22Rv1 (cell line): ENCODE data around the gene PPP1R37.

ENCODE experiments used
- CTCF ChIP-seq: fragments of 450-650 bp; IDR thresholded peaks from 2 replicates; pipeline ENCODE4 v1.5.1; 2017; ENCODE audit warnings: mild to moderate bottlenecking
- ZFX ChIP-seq: fragments of 450-650 bp; IDR thresholded peaks from 2 replicates; pipeline ENCODE4 v1.6.1; 2017; ENCODE audit warnings: antibody characterized with exemption, borderline replicate concordance

DNA sequence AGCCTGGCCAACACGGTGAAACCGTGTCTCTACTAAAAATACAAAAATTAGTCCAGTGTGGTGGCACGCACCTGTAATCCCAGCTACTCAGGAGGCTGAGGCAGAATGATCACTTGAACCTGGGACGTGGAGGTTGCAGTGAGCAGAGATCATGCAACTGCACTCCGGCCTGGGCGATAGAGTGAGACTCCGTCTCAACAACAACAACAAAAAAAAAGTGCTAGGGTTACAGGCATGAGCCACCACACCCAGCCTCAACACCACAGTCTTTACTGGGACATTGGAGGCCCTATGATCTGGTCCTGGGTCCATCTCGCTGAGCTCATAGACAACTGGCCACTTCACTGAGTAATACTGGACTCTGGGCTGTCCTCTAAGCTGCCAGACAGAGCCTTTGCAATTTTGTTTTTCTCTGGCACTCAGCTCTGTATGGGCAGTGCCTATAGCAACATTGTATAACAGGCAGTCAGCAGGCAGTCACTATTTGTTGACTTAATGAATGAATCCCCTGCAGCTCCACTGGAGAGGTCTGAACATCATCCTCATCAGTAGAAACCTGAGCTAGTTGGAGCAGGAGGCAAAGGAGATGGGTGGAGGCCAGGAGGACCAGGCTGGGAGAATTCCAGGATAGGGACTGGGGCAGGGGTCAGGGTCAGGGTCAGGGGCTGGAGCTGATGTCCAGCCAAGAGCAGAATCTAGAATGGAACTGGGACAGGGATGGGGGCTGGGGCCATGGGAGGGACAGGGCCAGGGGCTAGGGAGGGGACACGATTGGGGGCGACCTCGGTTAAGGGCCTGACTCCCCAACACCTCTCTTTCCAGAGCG is 93.7 kb downstream of the PPP1R37 start:
- no peak for TF ChIP-seq CTCF
- no peak for TF ChIP-seq ZFX
